ENCODE results near the gene MACROH2A1. TPM values are rescaled to one million over a fixed set of nuclear protein-coding genes. Genes with fewer than 3 reads are reported as not detected.

MACROH2A1 gene
- total and polyA plus RNA-seq, 10 of the 15 experiments (the other 5 are each of a cell fraction or from before 2014, with no cell fraction given) = 45.7 to 230 (median 196) TPM

DNA sequence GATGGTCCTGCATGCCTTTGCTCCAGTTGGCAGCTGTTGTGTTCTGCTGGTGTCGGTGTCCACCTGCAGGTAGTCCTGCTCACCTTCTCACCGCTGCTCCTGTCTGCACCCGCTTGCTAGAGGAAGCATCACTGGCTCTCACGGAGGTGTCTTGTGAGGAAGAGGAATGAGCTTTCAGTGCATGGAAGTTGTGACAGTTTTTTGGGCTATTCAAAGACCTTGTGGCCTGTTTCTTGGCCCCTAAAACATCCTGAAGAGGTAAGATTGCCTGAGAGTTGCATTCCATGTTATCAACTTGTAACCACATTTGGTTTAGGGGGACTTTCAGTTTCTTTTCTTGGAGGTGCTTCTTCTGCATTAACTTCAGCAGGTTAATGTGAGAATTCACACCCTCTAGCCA lies 85.6 kb downstream of the MACROH2A1 start:
- Histone ChIP-seq H3K9ac (ENCODE audit: control insufficient read depth, insufficient read depth, low read length) (no peak overlapping the region), H3K4me2 (ENCODE audit: control insufficient read depth, insufficient read depth) (no peak overlapping the region), H3K4me3 (no peak overlapping the region), H2AFZ (ENCODE audit: control insufficient read depth, low read depth, low read length) (no peak overlapping the region), H3K79me2 (ENCODE audit: control insufficient read depth, insufficient read depth, low read length) (no peaks in the 10 kb centered on the region), H4K20me1 (ENCODE audit: control insufficient read depth, insufficient read depth) (no peaks in the 10 kb centered on the region; the same call in 1 of the 2 replicates), H3K27me3 (replicated peaks in 1 of 2; ENCODE audit: control insufficient read depth in 2 of 2, insufficient read depth in 2 of 2, low read length in 1 of 2) (peaks cover 2% of the 10 kb centered on the region in 2 experiments; a peak in 1 of 4 replicates), H3K4me1 (ENCODE audit: control insufficient read depth, insufficient read depth, low read length) (peaks cover 5% of the 10 kb centered on the region), H3K27ac (ENCODE audit: control insufficient read depth, insufficient read depth) (no peak overlapping the region), H3K9me3 (replicated peaks; ENCODE audit: control insufficient read depth, insufficient read depth, low read length) (no peaks in the 10 kb centered on the region), H3K36me3 (ENCODE audit: control insufficient read depth in 2 of 2, insufficient read depth in 2 of 2, low read length in 1 of 2) (no peaks in the 10 kb centered on the region)
- in situ Hi-C loops (cut with MboI) = no loop called here
- ChIA-PET SMC1A (ENCODE audit: uncharacterized antibody, unreplicated experiment) (no interaction called here), CTCF (interaction anchor here (0.6 to 1.3 kb wide), 4 partner anchors 10 to 263 kb away, joined by 3 to 5 read pairs (median 3); no protein-coding TSS in a partner anchor), POLR2A (no interaction called here), RAD21 (ENCODE audit: unreplicated experiment) (no interaction called here)
- 26% methylated on average over 4 of the region's 4 CpGs for WGBS (ENCODE audit: insufficient coverage, insufficient replicate concordance, low lambda C conversion rate, missing lambda C conversion rate)
- no TSS peak for BruUV-seq (replicated peaks)
- ATAC-seq (no peak), FAIRE-seq (no peak), DNase-seq (ENCODE audit: low read depth, low spot score) (no peak)
- no peak for TF ChIP-seq TBL1XR1 (IDR thresholded peaks at IDR 0.05; ENCODE audit: low read depth, low read length)
- TF ChIP-seq RUNX3 (IDR thresholded peaks at IDR 0.05; ENCODE audit: low read length) = peak; percentile 20; the same call in 1 of the 2 replicates
- intact Hi-C loops (cut with micrococcal nuclease; ENCODE audit: unreplicated experiment) = no loop called here

DNA sequence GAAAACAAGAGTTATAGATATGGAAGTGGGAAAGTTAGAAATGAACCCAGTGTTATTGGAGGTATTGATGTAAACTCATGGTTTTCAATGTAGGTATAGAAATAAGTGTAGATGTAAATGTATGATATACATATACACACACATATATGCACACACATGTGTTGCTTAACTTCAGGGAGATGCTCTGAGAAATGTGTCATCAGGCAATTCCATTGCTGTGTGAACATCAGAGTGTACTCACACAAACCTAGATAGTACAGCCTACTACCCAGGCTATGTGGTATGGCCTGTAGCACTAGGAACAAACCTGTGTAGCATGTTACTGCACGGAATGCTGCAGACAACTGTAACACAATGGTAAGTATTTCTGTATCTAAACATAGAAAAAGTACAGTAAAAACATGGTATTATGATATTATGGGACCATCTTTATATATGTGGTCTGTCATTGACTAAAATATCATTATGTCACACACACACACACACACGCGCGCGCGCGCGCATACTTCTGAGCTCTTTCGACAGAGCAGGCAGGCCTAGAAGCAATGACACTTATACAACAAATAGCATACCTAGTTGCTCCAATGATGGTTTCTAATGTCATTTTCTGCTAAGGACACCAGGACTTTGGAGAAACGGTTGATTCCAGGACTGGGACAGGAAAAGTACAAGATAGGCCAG lies 86.6 kb downstream of the MACROH2A1 start:
- no peaks in the 10 kb centered on the region for H3K9me3 ChIP-seq (replicated peaks; ENCODE audit: control insufficient read depth, insufficient read depth, low read length)
- no peaks in the 10 kb centered on the region for H3K79me2 ChIP-seq (ENCODE audit: control insufficient read depth, insufficient read depth, low read length)
- no peak for ATAC-seq
- H4K20me1 ChIP-seq (ENCODE audit: control insufficient read depth, insufficient read depth) = no peaks in the 10 kb centered on the region; the same call in 1 of the 2 replicates
- ChIA-PET POLR2A (no interaction called here), SMC1A (ENCODE audit: uncharacterized antibody, unreplicated experiment) (no interaction called here), CTCF (interaction anchor here (1.3 kb wide), 1 partner anchor 9 kb away, joined by 5 read pairs; no protein-coding TSS in a partner anchor), RAD21 (ENCODE audit: unreplicated experiment) (no interaction called here)
- in situ Hi-C loops (cut with MboI) (no loop called here), intact Hi-C loops (cut with micrococcal nuclease; ENCODE audit: unreplicated experiment) (no loop called here)
- no peak for FAIRE-seq
- WGBS (ENCODE audit: insufficient coverage, insufficient replicate concordance, low lambda C conversion rate, missing lambda C conversion rate) = 86% methylated on average over 10 of the region's 10 CpGs
- peaks cover 2% of the 10 kb centered on the region in 2 experiments; a peak in 1 of 4 replicates for H3K27me3 ChIP-seq (replicated peaks in 1 of 2; ENCODE audit: control insufficient read depth in 2 of 2, insufficient read depth in 2 of 2, low read length in 1 of 2)
- H3K27ac ChIP-seq (ENCODE audit: control insufficient read depth, insufficient read depth) = no peak overlapping the region
- H3K4me2 ChIP-seq (ENCODE audit: control insufficient read depth, insufficient read depth) = no peak overlapping the region
- no peak overlapping the region for H2AFZ ChIP-seq (ENCODE audit: control insufficient read depth, low read depth, low read length)
- TF ChIP-seq ASH2L (IDR thresholded peaks at IDR 0.05; ENCODE audit: borderline replicate concordance, low read depth) (no peak), TAF1 (IDR thresholded peaks at IDR 0.05; ENCODE audit: borderline replicate concordance, low read depth, low read length) (no peak)
- BruUV-seq (replicated peaks) = no TSS peak
- no peaks in the 10 kb centered on the region for H3K36me3 ChIP-seq (ENCODE audit: control insufficient read depth in 2 of 2, insufficient read depth in 2 of 2, low read length in 1 of 2)
- no peak overlapping the region for H3K4me3 ChIP-seq
- no peak for DNase-seq (ENCODE audit: low read depth, low spot score)
- no peak overlapping the region for H3K9ac ChIP-seq (ENCODE audit: control insufficient read depth, insufficient read depth, low read length)
- peaks cover 5% of the 10 kb centered on the region for H3K4me1 ChIP-seq (ENCODE audit: control insufficient read depth, insufficient read depth, low read length)
